ENCODE data around the gene CWC22.

GRCh38 chr2:180015951-180016709 lies 9.0 kb upstream of the CWC22 start:
- TF ChIP-seq EP300 (IDR thresholded peaks at IDR 0.05) (no peak), POLR2A (IDR thresholded peaks at IDR 0.05) (no peak), CTCF (IDR thresholded peaks at IDR 0.05) (no peak)
